T-cell (primary cell): Measurements from ENCODE around the gene CDS2. TPM values are rescaled to one million over a fixed set of nuclear protein-coding genes. Genes with fewer than 3 reads are reported as not detected.

ENCODE experiments used
- ATAC-seq, 4 experiments: fragments of 200-7000 bp in 3 of 4; fragments of 150-1000 bp in 1 of 4; cut with Tn5 transposase; replicated peaks in 1 of 4; 1 replicate in 3 of 4; 2 replicates in 1 of 4; pipeline ENCODE4 v1.10.0; 2021; ENCODE audit warnings: moderate library complexity in 3 of 4, mild to moderate bottlenecking in 2 of 4, moderate number of reproducible peaks in 1 of 4
- CTCF ChIA-PET, 2 donors: fragments of 300-600 bp; sonication (Branson Sonifier 250); formaldehyde crosslinking; loops; one replicate each; lab custom pipeline; 2022; ENCODE audit warnings: antibody characterized with exemption in 2 of 2; lab: Charles Lee
- POLR2A ChIA-PET, 2 donors: fragments of 300-600 bp; sonication (Branson Sonifier 250); formaldehyde crosslinking; loops; one replicate each; lab custom pipeline; 2022; ENCODE audit warnings: antibody characterized with exemption in 2 of 2; lab: Charles Lee
- DNase-seq, 35 experiments: peaks; one replicate each; pipeline versions ENCODE4 v3.0.0 to v3.0.0-alpha.2; 2013 to 2023
- H3K27ac ChIP-seq: one replicate; pipeline ENCODE4 v1.5.1; 2013; ENCODE audit warnings: low read length
- H3K27me3 ChIP-seq, 2 experiments: replicated peaks in 1 of 2; 1 replicate in 1 of 2; 2 replicates in 1 of 2; pipeline versions ENCODE4 v1.6.1 to v1.7.0; 2013; ENCODE audit warnings: low read length in 1 of 2, mixed read lengths in 1 of 2; ENCODE audit not compliant: control insufficient read depth in 2 of 2, insufficient read depth in 2 of 2; ENCODE audit errors: extremely low read depth in 1 of 2
- H3K36me3 ChIP-seq, 2 donors: 1 replicate in 1 of 2; 2 replicates in 1 of 2; pipeline versions ENCODE4 v1.6.1 to v1.7.0; 2013; ENCODE audit warnings: low read length in 1 of 2; ENCODE audit not compliant: control insufficient read depth in 2 of 2, insufficient read depth in 1 of 2; ENCODE audit errors: extremely low read depth in 1 of 2
- H3K4me1 ChIP-seq, 2 experiments: 1 replicate in 1 of 2; 2 replicates in 1 of 2; pipeline versions ENCODE4 v1.6.1 to v1.7.0; 2013; ENCODE audit warnings: low read length in 2 of 2, mixed read lengths in 1 of 2; ENCODE audit not compliant: insufficient read depth in 2 of 2, control insufficient read depth in 1 of 2; ENCODE audit errors: extremely low read depth in 1 of 2
- H3K4me3 ChIP-seq, 2 donors: 1 replicate in 1 of 2; 2 replicates in 1 of 2; pipeline versions ENCODE4 v1.5.1 to v1.7.0; 2013; ENCODE audit warnings: mild to moderate bottlenecking in 2 of 2, low read length in 1 of 2, moderate library complexity in 1 of 2; ENCODE audit not compliant: control insufficient read depth in 1 of 2; ENCODE audit errors: extremely low read depth in 1 of 2
- H3K9me3 ChIP-seq: 2 replicates; pipeline ENCODE4 v1.7.0; 2013
- H3K27ac Mint-ChIP-seq, 2 donors: one replicate each; pipeline ENCODE4 v1.8.0; 2020 to 2021; ENCODE audit warnings: mild to moderate bottlenecking in 2 of 2, mixed read lengths in 2 of 2
- H3K27me3 Mint-ChIP-seq, 2 donors: one replicate each; pipeline ENCODE4 v1.8.0; 2021 to 2022; ENCODE audit warnings: mixed read lengths in 2 of 2
- H3K36me3 Mint-ChIP-seq: one replicate; pipeline ENCODE4 v1.8.0; 2021; ENCODE audit warnings: mixed read lengths
- H3K4me1 Mint-ChIP-seq, 3 donors: one replicate each; pipeline ENCODE4 v1.8.0; 2020 to 2022; ENCODE audit warnings: mixed read lengths in 3 of 3, mild to moderate bottlenecking in 1 of 3
- H3K4me3 Mint-ChIP-seq, 3 donors: one replicate each; pipeline ENCODE4 v1.8.0; 2020 to 2022; ENCODE audit warnings: mild to moderate bottlenecking in 3 of 3, mixed read lengths in 3 of 3, moderate library complexity in 3 of 3
- H3K9me3 Mint-ChIP-seq, 3 donors: one replicate each; pipeline ENCODE4 v1.8.0; 2020 to 2022; ENCODE audit warnings: mixed read lengths in 3 of 3
- WGBS: methylation state at CpG from one replicate; pipeline ENCODE4 v1.1.5; 2013; ENCODE audit warnings: missing lambda C conversion rate; ENCODE audit not compliant: insufficient coverage; 5-methylcytosine and 5-hydroxymethylcytosine counted together
- total RNA-seq, 35 experiments: library from RNA in 6 of 35; stranded (reverse) in 6 of 35; fragments of 120-200 nt in 1 of 35; gene quantifications; one replicate each; pipeline versions ENCODE4 v1.2.1 to v1.2.4 and lab custom pipeline; 2013 to 2026

Gene CDS2
- total RNA-seq, 5 donors from 2014 or later (not counting 1 experiment from before 2014, with no cell fraction given) = 47.1 to 62.2 (median 48.9) TPM

DNA sequence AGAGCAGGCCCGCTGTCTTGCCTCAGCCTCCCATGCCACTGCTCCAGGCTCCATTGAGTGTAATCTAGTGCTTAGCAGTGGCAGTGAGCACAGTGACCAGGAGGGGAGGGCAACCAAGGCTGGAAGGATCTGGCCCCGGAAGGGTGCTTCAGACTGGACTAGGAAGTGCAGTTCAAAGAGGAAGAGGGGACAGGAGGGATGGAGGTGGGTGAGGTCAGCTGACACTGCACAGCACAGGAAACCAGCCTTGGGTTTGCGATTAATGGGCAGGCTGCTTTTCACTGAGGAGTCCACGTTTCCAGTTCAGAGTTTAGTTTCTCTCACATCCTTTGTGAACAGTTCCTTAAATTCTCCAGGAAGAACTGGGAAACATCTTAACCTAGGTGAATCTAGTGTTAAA, 46.9 kb downstream of the CDS2 start:
- Histone ChIP-seq H3K27me3 (no peaks in the 10 kb centered on the region), H3K4me3 (no peak overlapping the region), H3K27ac (no peak overlapping the region), H3K9me3 (no peaks in the 10 kb centered on the region), H3K36me3 (peaks cover 9 to 60% of the 10 kb centered on the region in 2 donors), H3K4me1 (peaks cover 8 to 28% of the 10 kb centered on the region in 2 experiments)
- WGBS = 77% methylated on average over 4 of the region's 4 CpGs
- ChIA-PET POLR2A (no interaction called here), CTCF (no interaction called here)
- no peak for DNase-seq
- Mint-ChIP-seq H3K27ac (no peak overlapping the region), H3K4me3 (no peak overlapping the region), H3K36me3 (peaks cover 26% of the 10 kb centered on the region), H3K9me3 (no peaks in the 10 kb centered on the region), H3K27me3 (no peaks in the 10 kb centered on the region), H3K4me1 (peaks cover 36 to 41% (median 41%) of the 10 kb centered on the region in 3 donors)
- no peak for ATAC-seq

DNA sequence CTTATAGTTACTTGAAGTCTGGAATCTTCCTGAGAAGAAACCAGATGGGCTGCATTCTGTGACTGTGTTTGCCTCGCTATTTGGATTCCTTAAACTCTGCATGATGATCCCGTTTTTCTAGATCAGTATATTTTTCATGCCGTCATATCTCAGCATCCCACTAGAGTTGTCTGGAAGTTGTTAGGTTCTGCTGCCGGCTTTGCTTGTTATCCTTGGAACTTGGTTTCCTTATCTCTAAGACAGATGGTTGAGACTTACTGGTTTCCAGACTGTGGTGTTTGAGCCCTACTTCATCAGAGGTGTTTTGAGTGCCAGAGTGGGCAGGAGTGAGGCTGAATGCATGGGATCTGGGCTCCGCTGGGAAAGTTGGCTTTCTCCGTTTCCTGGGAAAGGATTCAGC, 50.3 kb downstream of the CDS2 start:
- Histone ChIP-seq H3K27me3 (no peaks in the 10 kb centered on the region), H3K4me3 (no peak overlapping the region), H3K27ac (no peak overlapping the region), H3K4me1 (peaks cover 0 to 5% of the 10 kb centered on the region in 2 experiments), H3K36me3 (peaks cover 14 to 75% of the 10 kb centered on the region in 2 donors), H3K9me3 (no peaks in the 10 kb centered on the region)
- no peak overlapping the region for H3K4me3 Mint-ChIP-seq
- no peak overlapping the region for H3K27ac Mint-ChIP-seq
- ChIA-PET POLR2A (no interaction called here), CTCF (interaction anchor here in 1 of 2 donors (0.5 kb wide), 1 partner anchor 89 kb away, joined by 8 read pairs; no protein-coding TSS in a partner anchor)
- H3K4me1 Mint-ChIP-seq = peaks cover 8 to 13% (median 8%) of the 10 kb centered on the region in 3 donors
- ATAC-seq (no peak), DNase-seq (no peak)
- 100% methylated on average over 3 of the region's 6 CpGs for WGBS
- H3K9me3 Mint-ChIP-seq = no peaks in the 10 kb centered on the region
- peaks cover 45% of the 10 kb centered on the region for H3K36me3 Mint-ChIP-seq
- H3K27me3 Mint-ChIP-seq = no peaks in the 10 kb centered on the region

DNA sequence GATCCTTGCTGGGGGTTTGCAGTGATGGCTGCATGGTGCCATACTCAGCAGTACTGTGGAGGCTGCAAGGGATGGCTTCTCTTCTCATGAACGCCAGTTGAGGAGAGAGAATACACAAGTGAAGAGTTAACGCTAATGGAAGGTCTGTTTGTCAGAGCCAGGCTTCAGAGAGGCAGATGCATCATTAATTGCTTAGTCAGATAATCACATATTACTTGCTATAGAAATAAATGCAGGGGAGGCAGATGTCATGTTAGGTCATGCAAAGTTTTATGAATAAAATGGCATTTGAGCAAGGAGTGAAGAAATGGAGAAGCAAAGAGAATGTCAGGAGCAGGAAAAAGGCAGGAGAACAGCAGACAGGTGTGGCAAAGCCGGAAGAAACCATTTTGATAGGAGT, 51.2 kb downstream of the CDS2 start:
- H3K36me3 Mint-ChIP-seq = peaks cover 55% of the 10 kb centered on the region
- H3K36me3 ChIP-seq = peaks cover 14 to 81% of the 10 kb centered on the region in 2 donors
- CTCF ChIA-PET = no interaction called here

DNA sequence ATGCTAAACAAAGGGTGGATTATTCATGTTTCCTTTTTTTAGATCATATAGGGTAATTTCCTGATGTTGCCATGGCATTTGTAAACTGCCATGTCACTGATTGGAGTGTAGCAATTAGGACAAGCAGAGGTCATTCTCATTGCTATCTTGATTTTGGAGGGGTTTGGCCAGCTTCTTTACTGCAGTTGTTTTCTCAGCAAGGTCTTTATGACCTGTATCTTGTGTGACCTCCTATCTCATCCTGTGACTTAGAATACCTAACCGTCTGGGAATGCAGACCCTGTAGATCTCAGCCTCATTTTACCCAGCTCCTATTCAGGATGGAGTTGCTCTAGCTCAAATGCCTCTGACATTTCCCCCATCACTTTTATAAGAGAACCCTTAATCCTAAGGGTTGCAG, 53.6 kb downstream of the CDS2 start:
- no peaks in the 10 kb centered on the region for H3K9me3 Mint-ChIP-seq
- CTCF ChIA-PET = no interaction called here
- Histone ChIP-seq H3K4me3 (no peak overlapping the region), H3K36me3 (peaks cover 8 to 79% of the 10 kb centered on the region in 2 donors), H3K27me3 (no peaks in the 10 kb centered on the region), H3K9me3 (no peaks in the 10 kb centered on the region), H3K4me1 (no peaks in the 10 kb centered on the region), H3K27ac (no peak overlapping the region)
- H3K4me1 Mint-ChIP-seq = no peaks in the 10 kb centered on the region
- no peak for ATAC-seq
- H3K27me3 Mint-ChIP-seq = no peaks in the 10 kb centered on the region
- 100% methylated on average over 1 of the region's 1 CpG for WGBS
- peaks cover 61% of the 10 kb centered on the region for H3K36me3 Mint-ChIP-seq
- H3K4me3 Mint-ChIP-seq = no peak overlapping the region
- no peak overlapping the region for H3K27ac Mint-ChIP-seq
- no peak for DNase-seq
- POLR2A ChIA-PET = no interaction called here

More for the DNA sequence above, 51.2 kb downstream of the CDS2 start:
- no peaks in the 10 kb centered on the region for H3K27me3 ChIP-seq
- no peak for DNase-seq
- H3K9me3 ChIP-seq = no peaks in the 10 kb centered on the region
- no peak overlapping the region for H3K27ac ChIP-seq
- Mint-ChIP-seq H3K27ac (peak overlapping the region in 1 of 2 donors; percentile 31), H3K4me1 (peaks cover under 1 to 7% (median 2%) of the 10 kb centered on the region in 3 donors), H3K27me3 (no peaks in the 10 kb centered on the region), H3K9me3 (no peaks in the 10 kb centered on the region), H3K4me3 (no peak overlapping the region)
- POLR2A ChIA-PET = no interaction called here
- 100% methylated on average over 1 of the region's 3 CpGs for WGBS
- H3K4me3 ChIP-seq = no peak overlapping the region
- no peak for ATAC-seq
- H3K4me1 ChIP-seq = peaks cover 0 to 5% of the 10 kb centered on the region in 2 experiments

DNA sequence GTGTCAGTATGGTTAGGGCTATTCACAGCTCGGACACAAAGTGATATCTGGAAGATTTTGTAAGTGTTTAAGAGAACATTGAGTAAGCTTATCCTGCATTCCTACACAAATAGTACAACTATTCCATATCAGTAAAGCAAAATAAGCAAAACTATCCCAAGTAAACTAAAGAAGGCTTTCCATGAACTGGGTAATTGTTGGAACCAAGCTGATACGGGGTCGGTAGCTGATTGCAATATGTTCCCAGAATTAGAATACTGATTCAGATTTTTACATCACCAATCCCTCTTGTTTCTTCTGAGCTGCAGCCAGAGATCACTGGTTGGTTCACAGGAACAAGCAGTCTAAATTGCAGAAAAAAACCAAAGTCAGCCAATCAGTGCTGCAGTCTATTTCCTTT, 54.1 kb downstream of the CDS2 start:
- ChIA-PET POLR2A (no interaction called here), CTCF (no interaction called here)
- no peaks in the 10 kb centered on the region for H3K9me3 Mint-ChIP-seq
- H3K36me3 Mint-ChIP-seq = peaks cover 62% of the 10 kb centered on the region
- H3K4me1 Mint-ChIP-seq = no peaks in the 10 kb centered on the region
- Histone ChIP-seq H3K4me1 (no peaks in the 10 kb centered on the region), H3K27ac (no peak overlapping the region), H3K36me3 (peaks cover 5 to 81% of the 10 kb centered on the region in 2 donors), H3K27me3 (no peaks in the 10 kb centered on the region), H3K4me3 (no peak overlapping the region), H3K9me3 (no peaks in the 10 kb centered on the region)
- H3K27me3 Mint-ChIP-seq = no peaks in the 10 kb centered on the region
- ATAC-seq = no peak
- 86% methylated on average over 2 of the region's 3 CpGs for WGBS
- DNase-seq = no peak
- no peak overlapping the region for H3K4me3 Mint-ChIP-seq
- peak overlapping the region in 1 of 2 donors; percentile 62 for H3K27ac Mint-ChIP-seq

DNA sequence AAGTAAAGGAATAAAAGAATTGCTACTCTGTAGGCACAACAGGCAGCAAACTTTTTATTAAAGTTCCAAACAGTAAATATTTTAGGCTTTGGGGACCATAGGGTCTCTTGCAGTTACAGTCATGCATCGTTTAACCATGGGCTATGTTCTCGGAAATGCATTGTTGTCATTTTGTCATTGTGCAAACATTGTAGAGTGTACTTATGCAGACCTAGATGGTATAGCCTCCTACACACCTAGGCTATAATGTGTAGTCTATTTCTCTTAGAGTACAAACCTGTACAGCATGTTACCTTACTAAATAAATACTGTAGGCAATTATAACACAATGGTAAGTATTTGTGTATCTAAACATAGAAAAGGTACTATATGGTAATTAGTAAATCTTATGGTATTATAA, 54.7 kb downstream of the CDS2 start:
- peaks cover 10 to 81% of the 10 kb centered on the region in 2 donors for H3K36me3 ChIP-seq
- H3K36me3 Mint-ChIP-seq = peaks cover 63% of the 10 kb centered on the region
- DNase-seq = no peak
- no peaks in the 10 kb centered on the region for H3K4me1 Mint-ChIP-seq
- no peaks in the 10 kb centered on the region for H3K9me3 ChIP-seq
- no peak overlapping the region for H3K4me3 ChIP-seq
- no peaks in the 10 kb centered on the region for H3K9me3 Mint-ChIP-seq
- ATAC-seq = no peak
- ChIA-PET CTCF (interaction anchor here in 1 of 2 donors (1.1 kb wide), 1 partner anchor 11 kb away, joined by 4 read pairs; no protein-coding TSS in a partner anchor), POLR2A (no interaction called here)
- H3K4me1 ChIP-seq = no peaks in the 10 kb centered on the region
- H3K4me3 Mint-ChIP-seq = no peak overlapping the region
- H3K27me3 ChIP-seq = no peaks in the 10 kb centered on the region
- no peak overlapping the region for H3K27ac ChIP-seq
- no peaks in the 10 kb centered on the region for H3K27me3 Mint-ChIP-seq
- no CpG with 5 or more reads among the region's 2 CpGs for WGBS
- no peak overlapping the region for H3K27ac Mint-ChIP-seq
